ENCODE measurements around the gene CDC25C. TPM values are rescaled to one million over a fixed set of nuclear protein-coding genes. Genes with fewer than 3 reads are reported as not detected.

Gene CDC25C
- total RNA-seq, result not detected
- polyA plus RNA-seq, result under 1 TPM in 1 of 3 donors, not detected in 2; 0.12 TPM
- long read RNA-seq, donor 1, result 0 reads
- long read RNA-seq, donor 2, result 0 reads

DNA sequence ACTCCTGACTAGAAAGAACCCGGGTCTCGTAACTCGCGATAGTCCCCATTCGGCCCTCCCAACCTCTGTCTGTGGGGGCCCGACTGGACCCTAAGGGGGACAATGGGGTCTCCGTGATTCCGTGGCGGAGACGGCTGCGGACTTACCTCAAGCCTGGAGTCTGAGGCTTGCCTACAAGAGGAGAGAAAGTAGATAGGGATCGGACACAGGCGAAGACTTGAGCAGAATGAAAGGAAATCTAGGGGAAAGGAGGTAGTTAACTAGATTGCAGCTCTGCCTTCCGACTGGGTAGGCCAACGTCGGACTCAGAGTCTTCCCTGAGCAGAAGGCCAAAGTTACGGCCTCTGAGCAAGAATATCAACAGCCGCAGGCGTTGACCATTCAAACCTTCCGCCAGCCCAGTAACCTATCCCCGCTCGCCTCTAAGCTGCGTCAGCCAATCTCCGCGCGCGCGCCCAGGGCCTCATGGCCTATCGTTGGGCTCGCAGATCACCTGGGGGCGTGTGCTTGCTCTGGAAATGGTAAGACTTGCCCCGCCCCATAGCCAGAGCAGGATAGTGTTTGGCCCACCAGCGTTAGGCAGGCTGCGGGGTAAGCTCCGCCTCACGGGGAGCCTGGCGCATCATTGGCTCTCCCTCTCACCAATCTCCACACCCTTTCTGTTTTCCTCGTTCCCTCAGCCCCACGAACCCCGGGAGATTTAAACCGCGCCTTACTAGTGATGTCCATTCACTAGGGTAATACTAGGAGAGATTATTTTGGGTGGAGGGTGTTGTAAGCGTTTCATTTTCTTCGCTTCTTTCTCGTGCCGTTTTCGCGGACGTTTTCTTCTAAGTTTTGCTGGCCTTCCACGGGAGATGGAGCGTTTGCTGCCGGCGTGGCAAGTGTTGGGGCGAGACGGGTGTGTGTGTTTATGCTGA, at the start of gene CDC25C:
Gene CDC25C, minus strand, starts transcription at position 356 of the 920 bp plus-strand sequence. CDS start 624 bp downstream, outside the sequence.
- no peaks in the 10 kb centered on the region for H3K9me3 ChIP-seq
- 0 to 1% (median 1%) methylated on average over 52 to 55 of the region's 55 CpGs for WGBS, 3 donors
- ATAC-seq, result peak; percentile 100
- H3K4me1 ChIP-seq, result peaks cover 4% of the 10 kb centered on the region
- DNase-seq, result peak; percentile 98
- H3K4me3 ChIP-seq, result peak within 1 kb of the TSS; percentile 68
- TF ChIP-seq, protein P1, sequence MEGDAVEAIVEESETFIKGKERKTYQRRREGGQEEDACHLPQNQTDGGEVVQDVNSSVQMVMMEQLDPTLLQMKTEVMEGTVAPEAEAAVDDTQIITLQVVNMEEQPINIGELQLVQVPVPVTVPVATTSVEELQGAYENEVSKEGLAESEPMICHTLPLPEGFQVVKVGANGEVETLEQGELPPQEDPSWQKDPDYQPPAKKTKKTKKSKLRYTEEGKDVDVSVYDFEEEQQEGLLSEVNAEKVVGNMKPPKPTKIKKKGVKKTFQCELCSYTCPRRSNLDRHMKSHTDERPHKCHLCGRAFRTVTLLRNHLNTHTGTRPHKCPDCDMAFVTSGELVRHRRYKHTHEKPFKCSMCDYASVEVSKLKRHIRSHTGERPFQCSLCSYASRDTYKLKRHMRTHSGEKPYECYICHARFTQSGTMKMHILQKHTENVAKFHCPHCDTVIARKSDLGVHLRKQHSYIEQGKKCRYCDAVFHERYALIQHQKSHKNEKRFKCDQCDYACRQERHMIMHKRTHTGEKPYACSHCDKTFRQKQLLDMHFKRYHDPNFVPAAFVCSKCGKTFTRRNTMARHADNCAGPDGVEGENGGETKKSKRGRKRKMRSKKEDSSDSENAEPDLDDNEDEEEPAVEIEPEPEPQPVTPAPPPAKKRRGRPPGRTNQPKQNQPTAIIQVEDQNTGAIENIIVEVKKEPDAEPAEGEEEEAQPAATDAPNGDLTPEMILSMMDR (IDR thresholded peaks at IDR 0.05), result no peak
- H3K36me3 ChIP-seq (ENCODE audit: insufficient read depth in 1 of 2, low read depth in 1 of 2), result no peaks in the 10 kb centered on the region
- no peak within 1 kb of the TSS for H3K27ac ChIP-seq
- intact Hi-C loops (cut with DNase I), result no loop called here
- no peaks in the 10 kb centered on the region for H3K27me3 ChIP-seq (ENCODE audit: insufficient read depth in 3 of 3, low read length in 2 of 3)

DNA sequence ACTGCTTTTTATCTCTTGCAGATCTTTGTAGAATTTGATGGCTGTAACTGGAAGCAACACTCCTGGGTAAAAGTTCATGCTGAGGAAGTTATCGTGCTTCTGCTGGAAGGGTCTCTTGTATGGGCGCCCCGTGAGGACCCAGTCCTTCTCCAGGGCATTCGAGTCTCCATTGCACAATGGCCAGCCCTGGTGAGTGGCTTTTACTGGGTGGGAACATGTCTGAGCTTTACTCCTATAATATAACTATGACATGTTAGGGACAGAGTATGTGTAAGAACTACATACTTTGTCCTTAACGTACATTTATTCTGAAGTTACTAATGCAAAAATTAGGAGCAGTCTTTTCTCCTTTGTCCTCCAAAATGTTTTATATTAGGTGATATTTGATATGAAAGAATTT, 41.0 kb upstream of the CDC25C start:
- H3K4me1 ChIP-seq, result peaks cover 58% of the 10 kb centered on the region
- no peaks in the 10 kb centered on the region for H3K27me3 ChIP-seq (ENCODE audit: insufficient read depth in 3 of 3, low read length in 2 of 3)
- TF ChIP-seq, protein P1 (IDR thresholded peaks at IDR 0.05), result no peak

DNA sequence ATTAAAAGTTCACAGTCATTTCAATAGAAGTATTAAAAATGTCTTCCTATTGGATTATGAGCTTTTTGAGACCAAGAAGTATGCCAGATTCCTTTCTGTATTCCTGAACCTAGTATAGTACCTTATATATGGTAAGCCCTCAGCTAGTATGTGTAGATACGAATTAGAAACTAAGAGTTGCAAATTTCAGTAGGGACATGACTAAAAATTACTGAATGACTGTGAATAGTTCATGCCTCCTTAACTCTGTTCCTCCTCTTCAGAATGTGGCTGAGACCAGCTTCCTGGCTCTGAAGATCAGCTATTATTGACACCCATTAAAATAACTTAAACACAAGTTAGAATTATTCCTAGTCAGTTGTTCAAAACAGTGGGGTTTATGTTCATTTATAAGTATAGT, 40.6 kb upstream of the CDC25C start:
- intact Hi-C loops (cut with DNase I), result no loop called here
- H3K27ac ChIP-seq, result no peak overlapping the region
- no peaks in the 10 kb centered on the region for H3K9me3 ChIP-seq
- no peaks in the 10 kb centered on the region for H3K27me3 ChIP-seq (ENCODE audit: insufficient read depth in 3 of 3, low read length in 2 of 3)
- no peak for ATAC-seq
- no peak overlapping the region for H3K4me3 ChIP-seq
- H3K4me1 ChIP-seq, result peaks cover 62% of the 10 kb centered on the region
- TF ChIP-seq, protein P1 (IDR thresholded peaks at IDR 0.05), result no peak
- H3K36me3 ChIP-seq (ENCODE audit: insufficient read depth in 1 of 2, low read depth in 1 of 2), result peaks cover 0 to 48% of the 10 kb centered on the region in 2 donors
- DNase-seq, result no peak
- 62 to 85% (median 67%) methylated on average over 1 of the region's 1 CpG for WGBS, 3 donors

More for the DNA sequence above, 41.0 kb upstream of the CDC25C start:
- peak in 2 of 4 donors; percentile 52 to 53 for ATAC-seq
- Histone ChIP-seq H3K9me3 (no peaks in the 10 kb centered on the region), H3K36me3 (ENCODE audit: insufficient read depth in 1 of 2, low read depth in 1 of 2) (peaks cover 0 to 52% of the 10 kb centered on the region in 2 donors), H3K27ac (peak overlapping the region; percentile 24), H3K4me3 (no peak overlapping the region)
- no peak for DNase-seq
- 43 to 76% (median 53%) methylated on average over 5 of the region's 5 CpGs for WGBS, 3 donors
- intact Hi-C loops (cut with DNase I), result no loop called here

DNA sequence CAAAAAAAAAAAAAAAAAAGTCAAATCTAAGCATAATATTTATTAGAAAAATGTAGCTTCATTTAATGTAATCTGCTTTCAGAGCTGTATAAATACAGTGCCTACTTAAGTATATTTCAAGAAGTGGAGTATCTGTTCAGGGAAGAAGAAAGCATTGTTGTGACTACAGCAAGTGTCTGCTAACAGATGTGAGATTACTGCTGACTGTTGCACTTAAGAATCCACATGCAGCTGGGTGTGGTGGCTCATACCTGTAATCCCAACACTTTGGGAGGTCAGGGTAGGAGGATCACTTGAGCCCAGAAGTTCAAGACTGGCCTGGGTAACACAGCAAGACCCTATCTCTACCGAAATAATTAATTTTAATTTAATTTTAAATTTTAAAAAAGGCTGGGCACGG, 39.9 kb upstream of the CDC25C start:
- Histone ChIP-seq H3K27me3 (ENCODE audit: insufficient read depth in 3 of 3, low read length in 2 of 3) (no peaks in the 10 kb centered on the region), H3K4me1 (peaks cover 70% of the 10 kb centered on the region), H3K9me3 (no peaks in the 10 kb centered on the region), H3K27ac (peak overlapping the region; percentile 71), H3K4me3 (no peak overlapping the region), H3K36me3 (ENCODE audit: insufficient read depth in 1 of 2, low read depth in 1 of 2) (peaks cover 0 to 40% of the 10 kb centered on the region in 2 donors)
- peak in 1 of 4 donors; percentile 16 for ATAC-seq
- 85 to 97% (median 92%) methylated on average over 2 of the region's 2 CpGs for WGBS, 3 donors
- intact Hi-C loops (cut with DNase I), result no loop called here
- no peak for DNase-seq
- TF ChIP-seq, protein P1 (IDR thresholded peaks at IDR 0.05), result no peak

Measured in psoas muscle (tissue), 8 donors.